ENCODE data around the gene SFTPB. TPM values are rescaled to one million over a fixed set of nuclear protein-coding genes. Genes with fewer than 3 reads are reported as not detected.
"Not testable (repeated sequence)": the region's sequence is repeated elsewhere in the genome, so short reads cannot be mapped to it uniquely, and the experiment has no call there.

Gene SFTPB
- total RNA-seq, 1 experiment from 2014 or later, result 7.6 TPM

DNA sequence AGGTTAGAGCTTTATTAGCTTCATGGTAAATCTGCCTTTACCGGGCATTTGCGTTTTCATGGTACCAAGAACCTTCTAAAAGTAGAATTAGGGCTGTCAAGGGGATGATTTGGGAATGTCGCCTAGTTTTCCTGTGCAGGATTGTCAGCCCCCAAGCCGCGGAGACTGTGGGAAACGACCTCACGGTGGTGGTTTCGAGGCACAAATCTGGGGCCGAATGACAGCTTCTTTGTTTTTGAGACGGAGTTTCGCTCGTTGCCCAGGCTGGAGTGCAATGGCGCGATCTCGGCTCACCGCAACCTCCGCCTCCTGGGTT lies 52.6 kb downstream of the SFTPB start (continued):
- no peak for TF ChIP-seq OVOL2 (CRISPR knock-in tag; IDR thresholded peaks at IDR 0.05; ENCODE audit: borderline replicate concordance)

DNA sequence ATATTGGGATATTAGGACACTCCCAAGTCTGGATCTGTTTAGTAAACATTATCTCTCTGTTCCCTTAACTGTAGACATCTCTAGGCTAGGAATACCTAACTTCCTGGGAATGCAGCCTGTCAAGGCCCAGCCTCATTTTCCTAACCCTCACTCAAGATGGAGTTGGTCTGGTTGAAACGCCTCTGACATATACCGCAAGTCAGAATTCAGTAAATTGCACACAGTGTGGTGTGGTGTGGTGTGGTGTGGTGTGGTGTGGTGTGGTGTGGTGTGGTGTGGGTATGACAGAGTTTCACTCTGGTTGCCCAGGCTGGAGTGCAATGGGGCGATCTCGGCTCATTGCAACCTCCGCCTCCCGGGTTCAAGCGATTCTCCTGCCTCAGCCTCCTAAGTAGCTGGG lies 53.2 kb downstream of the SFTPB start:
- CTCF ChIA-PET, result interaction anchor here (1.8 kb wide), 1 partner anchor 23 kb away, joined by 8 read pairs; no protein-coding TSS in a partner anchor
- H3K27ac Mint-ChIP-seq; ATAC-seq; POLR2A ChIA-PET; H3K27me3 Mint-ChIP-seq (ENCODE audit: low read depth); H3K9me3 Mint-ChIP-seq; H3K4me1 Mint-ChIP-seq; H3K4me3 Mint-ChIP-seq; DNase-seq (ENCODE audit: low spot score): not testable (repeated sequence)
- peaks cover 13% of the 10 kb centered on the region for H3K36me3 Mint-ChIP-seq

DNA sequence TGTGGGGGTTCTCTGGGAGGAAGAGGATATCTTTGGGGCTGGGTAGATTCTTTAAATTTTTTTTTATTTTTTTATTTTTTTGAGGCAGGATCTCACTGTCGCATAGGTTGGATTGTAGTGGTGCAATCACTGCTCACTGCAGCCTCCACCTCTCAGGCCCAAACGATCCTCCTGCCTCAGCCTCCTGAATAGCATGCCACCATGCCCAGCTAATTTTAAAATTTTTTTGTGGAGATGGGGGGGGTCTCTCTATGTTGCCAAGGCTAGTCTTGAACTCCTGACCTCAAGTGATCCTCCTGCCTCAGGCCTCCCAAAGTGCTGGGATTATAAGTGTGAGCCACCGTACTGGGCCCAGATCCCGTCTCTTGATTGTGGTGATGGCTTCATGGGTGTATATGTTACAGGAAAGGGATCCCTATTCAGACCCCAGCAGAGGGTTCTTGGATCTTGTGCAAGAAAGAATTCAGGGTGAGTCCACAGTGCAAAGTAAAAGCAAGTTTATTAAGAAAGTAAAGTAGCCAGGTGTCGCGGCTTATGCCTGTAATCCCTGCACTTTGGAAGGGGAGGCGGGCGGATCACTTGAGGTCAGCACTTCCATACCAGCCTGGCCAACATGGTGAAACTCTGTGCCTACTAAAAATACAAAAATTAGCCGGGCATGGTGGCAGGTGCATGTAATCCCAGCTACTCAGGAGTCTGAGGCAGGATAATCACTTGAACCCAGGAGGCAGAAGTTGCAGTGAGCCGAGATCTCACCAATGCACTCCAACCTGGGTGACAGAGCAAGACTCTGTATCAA lies 54.1 kb downstream of the SFTPB start:
- DNase-seq (ENCODE audit: low spot score), result no peak
- Mint-ChIP-seq H3K27me3 (ENCODE audit: low read depth) (no peaks in the 10 kb centered on the region), H3K4me3 (no peak overlapping the region; the same call in 1 of the 2 replicates), H3K4me1 (peaks cover 10% of the 10 kb centered on the region), H3K27ac (peak overlapping the region; percentile 57; the same call in 1 of the 2 replicates), H3K9me3 (no peaks in the 10 kb centered on the region), H3K36me3 (peaks cover 12% of the 10 kb centered on the region)
- ChIA-PET CTCF (interaction anchor here (2.9 kb wide), 1 partner anchor 23 kb away, joined by 17 read pairs; no protein-coding TSS in a partner anchor), POLR2A (no interaction called here)
- ATAC-seq, result no peak
- TF ChIP-seq, protein P1, sequence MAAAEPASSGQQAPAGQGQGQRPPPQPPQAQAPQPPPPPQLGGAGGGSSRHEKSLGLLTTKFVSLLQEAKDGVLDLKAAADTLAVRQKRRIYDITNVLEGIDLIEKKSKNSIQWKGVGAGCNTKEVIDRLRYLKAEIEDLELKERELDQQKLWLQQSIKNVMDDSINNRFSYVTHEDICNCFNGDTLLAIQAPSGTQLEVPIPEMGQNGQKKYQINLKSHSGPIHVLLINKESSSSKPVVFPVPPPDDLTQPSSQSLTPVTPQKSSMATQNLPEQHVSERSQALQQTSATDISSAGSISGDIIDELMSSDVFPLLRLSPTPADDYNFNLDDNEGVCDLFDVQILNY (CRISPR knock-in tag; IDR thresholded peaks at IDR 0.05), result no peak
- TF ChIP-seq, protein P2, sequence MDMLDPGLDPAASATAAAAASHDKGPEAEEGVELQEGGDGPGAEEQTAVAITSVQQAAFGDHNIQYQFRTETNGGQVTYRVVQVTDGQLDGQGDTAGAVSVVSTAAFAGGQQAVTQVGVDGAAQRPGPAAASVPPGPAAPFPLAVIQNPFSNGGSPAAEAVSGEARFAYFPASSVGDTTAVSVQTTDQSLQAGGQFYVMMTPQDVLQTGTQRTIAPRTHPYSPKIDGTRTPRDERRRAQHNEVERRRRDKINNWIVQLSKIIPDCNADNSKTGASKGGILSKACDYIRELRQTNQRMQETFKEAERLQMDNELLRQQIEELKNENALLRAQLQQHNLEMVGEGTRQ (CRISPR knock-in tag; IDR thresholded peaks at IDR 0.05), result no peak
- TF ChIP-seq MXD4 (CRISPR knock-in tag; IDR thresholded peaks at IDR 0.05; ENCODE audit: borderline replicate concordance) (no peak), SP1 (CRISPR knock-in tag; conservative IDR thresholded peaks at IDR 0.05) (no peak), ZNF232 (CRISPR knock-in tag; IDR thresholded peaks at IDR 0.05) (no peak), OVOL2 (CRISPR knock-in tag; IDR thresholded peaks at IDR 0.05; ENCODE audit: borderline replicate concordance) (no peak), GABPB1 (CRISPR knock-in tag; IDR thresholded peaks at IDR 0.05) (no peak), FOXP1 (CRISPR knock-in tag; IDR thresholded peaks at IDR 0.05; ENCODE audit: borderline replicate concordance) (no peak), NFATC4 (CRISPR knock-in tag; IDR thresholded peaks at IDR 0.05) (no peak), MYBL2 (CRISPR knock-in tag; IDR thresholded peaks at IDR 0.05) (no peak), IRF2 (CRISPR knock-in tag; IDR thresholded peaks at IDR 0.05; ENCODE audit: borderline replicate concordance, low read depth) (no peak), GRHL2 (CRISPR knock-in tag; IDR thresholded peaks at IDR 0.05; ENCODE audit: insufficient replicate concordance, severe bottlenecking) (no peak), JAZF1 (CRISPR knock-in tag; IDR thresholded peaks at IDR 0.05) (no peak), ZNF416 (CRISPR knock-in tag; IDR thresholded peaks at IDR 0.05) (no peak)
- TF ChIP-seq, protein P3, sequence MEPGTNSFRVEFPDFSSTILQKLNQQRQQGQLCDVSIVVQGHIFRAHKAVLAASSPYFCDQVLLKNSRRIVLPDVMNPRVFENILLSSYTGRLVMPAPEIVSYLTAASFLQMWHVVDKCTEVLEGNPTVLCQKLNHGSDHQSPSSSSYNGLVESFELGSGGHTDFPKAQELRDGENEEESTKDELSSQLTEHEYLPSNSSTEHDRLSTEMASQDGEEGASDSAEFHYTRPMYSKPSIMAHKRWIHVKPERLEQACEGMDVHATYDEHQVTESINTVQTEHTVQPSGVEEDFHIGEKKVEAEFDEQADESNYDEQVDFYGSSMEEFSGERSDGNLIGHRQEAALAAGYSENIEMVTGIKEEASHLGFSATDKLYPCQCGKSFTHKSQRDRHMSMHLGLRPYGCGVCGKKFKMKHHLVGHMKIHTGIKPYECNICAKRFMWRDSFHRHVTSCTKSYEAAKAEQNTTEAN (CRISPR knock-in tag; IDR thresholded peaks at IDR 0.05), result no peak
- TF ChIP-seq, protein P4, sequence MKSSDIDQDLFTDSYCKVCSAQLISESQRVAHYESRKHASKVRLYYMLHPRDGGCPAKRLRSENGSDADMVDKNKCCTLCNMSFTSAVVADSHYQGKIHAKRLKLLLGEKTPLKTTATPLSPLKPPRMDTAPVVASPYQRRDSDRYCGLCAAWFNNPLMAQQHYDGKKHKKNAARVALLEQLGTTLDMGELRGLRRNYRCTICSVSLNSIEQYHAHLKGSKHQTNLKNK (CRISPR knock-in tag; IDR thresholded peaks at IDR 0.05), result no peak
- TF ChIP-seq, protein P5, sequence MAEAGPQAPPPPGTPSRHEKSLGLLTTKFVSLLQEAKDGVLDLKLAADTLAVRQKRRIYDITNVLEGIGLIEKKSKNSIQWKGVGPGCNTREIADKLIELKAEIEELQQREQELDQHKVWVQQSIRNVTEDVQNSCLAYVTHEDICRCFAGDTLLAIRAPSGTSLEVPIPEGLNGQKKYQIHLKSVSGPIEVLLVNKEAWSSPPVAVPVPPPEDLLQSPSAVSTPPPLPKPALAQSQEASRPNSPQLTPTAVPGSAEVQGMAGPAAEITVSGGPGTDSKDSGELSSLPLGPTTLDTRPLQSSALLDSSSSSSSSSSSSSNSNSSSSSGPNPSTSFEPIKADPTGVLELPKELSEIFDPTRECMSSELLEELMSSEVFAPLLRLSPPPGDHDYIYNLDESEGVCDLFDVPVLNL (CRISPR knock-in tag; IDR thresholded peaks at IDR 0.05; ENCODE audit: borderline replicate concordance, low read depth), result no peak
- TF ChIP-seq, protein P6, sequence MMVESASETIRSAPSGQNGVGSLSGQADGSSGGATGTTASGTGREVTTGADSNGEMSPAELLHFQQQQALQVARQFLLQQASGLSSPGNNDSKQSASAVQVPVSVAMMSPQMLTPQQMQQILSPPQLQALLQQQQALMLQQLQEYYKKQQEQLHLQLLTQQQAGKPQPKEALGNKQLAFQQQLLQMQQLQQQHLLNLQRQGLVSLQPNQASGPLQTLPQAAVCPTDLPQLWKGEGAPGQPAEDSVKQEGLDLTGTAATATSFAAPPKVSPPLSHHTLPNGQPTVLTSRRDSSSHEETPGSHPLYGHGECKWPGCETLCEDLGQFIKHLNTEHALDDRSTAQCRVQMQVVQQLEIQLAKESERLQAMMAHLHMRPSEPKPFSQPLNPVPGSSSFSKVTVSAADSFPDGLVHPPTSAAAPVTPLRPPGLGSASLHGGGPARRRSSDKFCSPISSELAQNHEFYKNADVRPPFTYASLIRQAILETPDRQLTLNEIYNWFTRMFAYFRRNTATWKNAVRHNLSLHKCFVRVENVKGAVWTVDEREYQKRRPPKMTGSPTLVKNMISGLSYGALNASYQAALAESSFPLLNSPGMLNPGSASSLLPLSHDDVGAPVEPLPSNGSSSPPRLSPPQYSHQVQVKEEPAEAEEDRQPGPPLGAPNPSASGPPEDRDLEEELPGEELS (CRISPR knock-in tag; IDR thresholded peaks at IDR 0.05), result no peak
- TF ChIP-seq, protein P7, sequence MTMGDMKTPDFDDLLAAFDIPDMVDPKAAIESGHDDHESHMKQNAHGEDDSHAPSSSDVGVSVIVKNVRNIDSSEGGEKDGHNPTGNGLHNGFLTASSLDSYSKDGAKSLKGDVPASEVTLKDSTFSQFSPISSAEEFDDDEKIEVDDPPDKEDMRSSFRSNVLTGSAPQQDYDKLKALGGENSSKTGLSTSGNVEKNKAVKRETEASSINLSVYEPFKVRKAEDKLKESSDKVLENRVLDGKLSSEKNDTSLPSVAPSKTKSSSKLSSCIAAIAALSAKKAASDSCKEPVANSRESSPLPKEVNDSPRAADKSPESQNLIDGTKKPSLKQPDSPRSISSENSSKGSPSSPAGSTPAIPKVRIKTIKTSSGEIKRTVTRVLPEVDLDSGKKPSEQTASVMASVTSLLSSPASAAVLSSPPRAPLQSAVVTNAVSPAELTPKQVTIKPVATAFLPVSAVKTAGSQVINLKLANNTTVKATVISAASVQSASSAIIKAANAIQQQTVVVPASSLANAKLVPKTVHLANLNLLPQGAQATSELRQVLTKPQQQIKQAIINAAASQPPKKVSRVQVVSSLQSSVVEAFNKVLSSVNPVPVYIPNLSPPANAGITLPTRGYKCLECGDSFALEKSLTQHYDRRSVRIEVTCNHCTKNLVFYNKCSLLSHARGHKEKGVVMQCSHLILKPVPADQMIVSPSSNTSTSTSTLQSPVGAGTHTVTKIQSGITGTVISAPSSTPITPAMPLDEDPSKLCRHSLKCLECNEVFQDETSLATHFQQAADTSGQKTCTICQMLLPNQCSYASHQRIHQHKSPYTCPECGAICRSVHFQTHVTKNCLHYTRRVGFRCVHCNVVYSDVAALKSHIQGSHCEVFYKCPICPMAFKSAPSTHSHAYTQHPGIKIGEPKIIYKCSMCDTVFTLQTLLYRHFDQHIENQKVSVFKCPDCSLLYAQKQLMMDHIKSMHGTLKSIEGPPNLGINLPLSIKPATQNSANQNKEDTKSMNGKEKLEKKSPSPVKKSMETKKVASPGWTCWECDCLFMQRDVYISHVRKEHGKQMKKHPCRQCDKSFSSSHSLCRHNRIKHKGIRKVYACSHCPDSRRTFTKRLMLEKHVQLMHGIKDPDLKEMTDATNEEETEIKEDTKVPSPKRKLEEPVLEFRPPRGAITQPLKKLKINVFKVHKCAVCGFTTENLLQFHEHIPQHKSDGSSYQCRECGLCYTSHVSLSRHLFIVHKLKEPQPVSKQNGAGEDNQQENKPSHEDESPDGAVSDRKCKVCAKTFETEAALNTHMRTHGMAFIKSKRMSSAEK (CRISPR knock-in tag; IDR thresholded peaks at IDR 0.05; ENCODE audit: borderline replicate concordance), result no peak
